Gastroesophageal sphincter (tissue), 4 donors: ENCODE data around the gene PNKP. TPM values are rescaled to one million over a fixed set of nuclear protein-coding genes. Genes with fewer than 3 reads are reported as not detected.

Experiments used
- ATAC-seq: fragments of 150-250 bp; one replicate; pipeline ENCODE4 v1.9.1; 2016; ENCODE audit warnings: mild to moderate bottlenecking, moderate library complexity
- H3K27ac ChIP-seq, 4 donors: fragments of 200-600 bp; sonication (generic) in 3 of 4; 1 replicate in 3 of 4; 2 replicates in 1 of 4; pipeline ENCODE4 v1.5.1; 2016 to 2019
- H3K27me3 ChIP-seq: fragments of 200-600 bp; sonication (generic); one replicate; pipeline ENCODE4 v1.5.1; 2019
- H3K36me3 ChIP-seq, 2 donors: fragments of 200-600 bp; sonication (generic); one replicate each; pipeline ENCODE4 v1.5.1; 2019; ENCODE audit warnings: control low read depth in 1 of 2
- H3K4me1 ChIP-seq, 3 donors: fragments of 200-600 bp; sonication (generic); 1 replicate in 2 of 3; 2 replicates in 1 of 3; pipeline ENCODE4 v1.5.1; 2016 to 2019; ENCODE audit warnings: control low read depth in 2 of 3
- H3K4me3 ChIP-seq, 2 donors: fragments of 200-600 bp; sonication (generic); one replicate each; pipeline ENCODE4 v1.5.1; 2019; ENCODE audit warnings: mild to moderate bottlenecking in 1 of 2, moderate library complexity in 1 of 2
- H3K9me3 ChIP-seq, 3 donors: fragments of 200-600 bp; sonication (generic); one replicate each; pipeline ENCODE4 v1.5.1; 2017 to 2019; ENCODE audit warnings: control low read depth in 2 of 3
- CTCF ChIP-seq, 4 experiments: fragments of 200-600 bp in 2 of 4; fragments of 450-650 bp in 2 of 4; sonication (generic) in 1 of 4; IDR thresholded peaks; one replicate each; pipeline ENCODE4 v1.5.1; 2017 to 2019; ENCODE audit warnings: antibody characterized with exemption in 4 of 4, mild to moderate bottlenecking in 2 of 4, moderate library complexity in 2 of 4
- EP300 ChIP-seq: sonication (generic); formaldehyde crosslinking; IDR thresholded peaks from one replicate; pipeline ENCODE4 v1.6.1; 2017; ENCODE audit warnings: antibody characterized with exemption, mild to moderate bottlenecking
- POLR2A ChIP-seq, 2 donors: fragments of 450-650 bp; IDR thresholded peaks; one replicate each; pipeline ENCODE4 v1.6.1; 2017; ENCODE audit warnings: antibody characterized with exemption in 2 of 2, mild to moderate bottlenecking in 2 of 2, moderate library complexity in 1 of 2
- POLR2AphosphoS5 ChIP-seq: sonication (generic); formaldehyde crosslinking; IDR thresholded peaks from one replicate; pipeline ENCODE4 v1.6.1; 2017; ENCODE audit warnings: antibody characterized with exemption
- whole genome bisulfite sequencing, 2 donors: methylation state at CpG; one replicate each; pipeline ENCODE4 v1.1.5; 2018; ENCODE audit warnings: low coverage in 1 of 2; 5-methylcytosine and 5-hydroxymethylcytosine counted together
- total RNA-seq, 4 donors: library from RNA; depleted of rRNA; stranded (reverse); fragments of >200 nt; gene quantifications; one replicate each; pipeline ENCODE4 v1.1.0, GENCODE V29; 2016

PNKP gene
- total RNA-seq, 4 donors from 2014 or later: 12.5 to 64.3 (median 29.4) TPM

DNA sequence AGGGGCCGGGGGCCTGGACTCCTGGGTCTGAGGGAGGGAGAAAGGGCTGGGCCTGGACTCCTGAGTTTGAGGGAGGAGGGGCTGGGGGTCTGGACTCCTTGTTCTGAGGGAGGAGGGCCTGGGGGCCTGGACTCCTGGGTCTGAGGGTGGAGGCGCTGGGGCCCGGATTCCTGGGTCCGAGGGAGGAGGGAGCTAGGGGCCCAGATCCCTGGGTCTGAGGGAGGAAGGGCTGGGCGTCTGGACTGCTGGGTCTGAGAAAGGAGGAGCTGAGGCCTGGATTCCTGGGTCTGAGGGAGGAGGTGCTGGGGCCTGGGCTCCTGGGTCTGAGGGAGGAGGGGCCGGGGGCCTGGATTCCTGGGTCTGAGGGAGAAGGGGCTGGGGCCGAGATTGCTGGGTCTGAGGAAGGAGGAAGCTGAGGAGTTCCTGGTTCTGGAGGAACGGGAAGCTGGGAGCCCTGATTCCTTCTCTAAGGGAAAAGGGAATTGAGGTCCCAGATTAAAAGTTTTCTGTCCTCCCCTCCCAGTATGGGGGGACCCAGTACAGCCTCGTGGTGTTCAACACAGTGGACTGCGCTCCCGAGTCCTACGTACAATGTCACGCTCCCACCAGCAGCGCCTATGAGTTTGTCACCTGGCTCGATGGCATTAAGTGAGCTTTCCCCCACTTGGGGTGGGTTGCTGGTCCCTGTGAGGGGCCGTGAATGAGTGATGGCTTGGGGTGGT, 48.6 kb downstream of the PNKP start:
- Histone ChIP-seq H3K27ac (peak overlapping the region; percentile 83 to 98 (median 94)), H3K36me3 (peaks cover 0 to 22% of the 10 kb centered on the region in 2 donors), H3K4me1 (peaks cover 0 to 37% (median 10%) of the 10 kb centered on the region in 3 donors), H3K27me3 (no peaks in the 10 kb centered on the region), H3K4me3 (peak overlapping the region; percentile 61 to 87), H3K9me3 (no peaks in the 10 kb centered on the region)
- TF ChIP-seq EP300 (no peak), CTCF (IDR thresholded peaks at IDR 0.05) (no peak), POLR2AphosphoS5 (no peak), POLR2A (IDR thresholded peaks at IDR 0.05) (no peak)
- no peak for ATAC-seq
- 20% methylated on average over 1 to 5 of the region's 16 CpGs for WGBS, 2 donors

DNA sequence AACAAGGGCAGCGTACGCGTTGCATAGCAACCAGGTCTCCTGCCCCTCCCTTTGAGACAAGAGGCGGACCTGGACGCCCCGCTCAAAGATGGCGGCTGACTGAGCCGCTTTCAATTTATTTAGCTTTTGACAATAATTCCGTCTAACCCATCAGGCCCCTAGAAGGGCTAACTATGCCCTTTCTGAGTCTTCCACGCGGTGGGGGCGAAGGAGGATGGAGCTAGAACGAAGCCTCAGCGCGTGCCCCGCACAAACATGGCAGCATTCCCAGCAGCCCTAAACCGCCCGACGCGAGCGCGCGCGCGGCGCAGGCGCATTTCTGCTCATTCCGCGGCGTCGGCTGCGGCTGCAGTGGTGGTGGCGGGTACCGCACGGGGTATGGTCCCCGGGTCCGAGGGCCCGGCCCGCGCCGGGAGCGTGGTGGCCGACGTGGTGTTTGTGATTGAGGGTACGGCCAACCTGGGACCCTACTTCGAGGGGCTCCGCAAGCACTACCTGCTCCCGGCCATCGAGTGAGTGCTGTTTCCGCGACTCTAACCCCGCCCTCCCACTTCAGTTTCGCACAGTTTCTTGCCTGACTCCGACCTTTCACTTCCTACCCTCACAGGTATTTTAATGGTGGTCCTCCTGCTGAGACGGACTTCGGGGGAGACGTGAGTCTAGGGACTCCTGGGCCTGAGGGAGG, 49.3 kb downstream of the PNKP start, which contains the start of gene MED25:
Gene MED25 (plus strand): TSS at position 326 of the 685 bp plus-strand sequence. CDS start 53 bp downstream, at position 379.
- Histone ChIP-seq H3K4me3 (peak within 1 kb of the TSS; percentile 61 to 87), H3K36me3 (peaks cover 0 to 15% of the 10 kb centered on the region in 2 donors), H3K27me3 (no peaks in the 10 kb centered on the region), H3K27ac (peak within 1 kb of the TSS; percentile 83 to 98 (median 94)), H3K4me1 (peaks cover 0 to 38% (median 10%) of the 10 kb centered on the region in 3 donors), H3K9me3 (no peaks in the 10 kb centered on the region)
- peak; percentile 69 for ATAC-seq
- TF ChIP-seq POLR2AphosphoS5 (peak; percentile 81), CTCF (IDR thresholded peaks at IDR 0.05) (peak in 3 of 4 experiments; percentile 57 to 83 (median 71)), EP300 (no peak), POLR2A (IDR thresholded peaks at IDR 0.05) (peak; percentile 71 to 73)
- 0 to 3% methylated on average over 12 to 16 of the region's 57 CpGs for WGBS, 2 donors

- no peak for ATAC-seq
- no peaks in the 10 kb centered on the region for H3K9me3 ChIP-seq
Measured at GRCh38 chr19:49816590-49816989, 50.8 kb downstream of the PNKP start.

GRCh38 chr19:49814010-49814409, 53.4 kb downstream of the PNKP start:
- Histone ChIP-seq H3K4me1 (peaks cover 0 to 54% (median 12%) of the 10 kb centered on the region in 3 donors), H3K27ac (peak overlapping the region; percentile 87 to 92 (median 90)), H3K27me3 (no peaks in the 10 kb centered on the region), H3K36me3 (no peaks in the 10 kb centered on the region), H3K4me3 (peak overlapping the region in 1 of 2 donors; percentile 67), H3K9me3 (no peaks in the 10 kb centered on the region)
- TF ChIP-seq CTCF (IDR thresholded peaks at IDR 0.05) (no peak), POLR2A (IDR thresholded peaks at IDR 0.05) (no peak), POLR2AphosphoS5 (no peak), EP300 (no peak)
- 20% methylated on average over 1 of the region's 1 CpG; no CpG with 5 or more reads in 1 of the 2 donors for WGBS, 2 donors
- no peak for ATAC-seq

More at GRCh38 chr19:49816590-49816989, 50.8 kb downstream of the PNKP start:
- Histone ChIP-seq H3K36me3 (peaks cover 0 to 11% of the 10 kb centered on the region in 2 donors), H3K27me3 (no peaks in the 10 kb centered on the region), H3K4me1 (peaks cover 0 to 52% (median 10%) of the 10 kb centered on the region in 3 donors), H3K27ac (peak overlapping the region; percentile 40 to 98 (median 94)), H3K4me3 (peak overlapping the region in 1 of 2 donors; percentile 87)
- 52 to 92% methylated on average over 2 to 5 of the region's 14 CpGs for WGBS, 2 donors
- TF ChIP-seq EP300 (no peak), POLR2A (IDR thresholded peaks at IDR 0.05) (no peak), POLR2AphosphoS5 (no peak), CTCF (IDR thresholded peaks at IDR 0.05) (no peak)
